Right lobe of liver (tissue), 4 donors: ENCODE data around the gene SLC23A3.

Source experiments
- CTCF ChIP-seq, 4 donors: fragments of 200-600 bp in 3 of 4; fragments of 450-650 bp in 1 of 4; IDR thresholded peaks; one replicate each; pipeline versions ENCODE4 v1.5.1 to v1.8.0; 2016 to 2022; ENCODE audit warnings: antibody characterized with exemption in 4 of 4, mild to moderate bottlenecking in 2 of 4
- POLR2A ChIP-seq: fragments of 450-650 bp; IDR thresholded peaks from one replicate; pipeline ENCODE4 v1.6.1; 2017; ENCODE audit warnings: antibody characterized with exemption, mild to moderate bottlenecking
- donor health status: DM: no; HTN: no; CAD: no.
- donor health status: DM: no; HTN: no; CAD: no.
- donor health status: DM: no; HTN: yes; CAD: no.

- TF ChIP-seq CTCF (IDR thresholded peaks at IDR 0.05), result peak in 3 of 4 donors; percentile 35 to 50 (median 46)
- peak; percentile 97 for TF ChIP-seq POLR2A
Observed at GRCh38 chr2:219177552-219178376, 7.9 kb upstream of the SLC23A3 start, which contains the start of gene RETREG2.
